Activated CD4-positive, alpha-beta memory T cell treated with anti-CD3 and anti-CD28 coated beads, Interleukin-2, amount 10 ng/mL, durations not matched to agents 7 days and 5 days (primary cell): ENCODE data around the gene LCN12. TPM values are rescaled to one million over a fixed set of nuclear protein-coding genes. Genes with fewer than 3 reads are reported as not detected.
"Not testable (repeated sequence)": the region's sequence is repeated elsewhere in the genome, so short reads cannot be mapped to it uniquely, and the experiment has no call there.

ENCODE experiments used
- CTCF ChIA-PET: fragments of 350-600 bp; sonication (Branson Sonifier 250); formaldehyde crosslinking; loops from one replicate; lab custom pipeline; 2021; ENCODE audit warnings: antibody characterized with exemption, inconsistent platforms; lab: Charles Lee
- POLR2A ChIA-PET: fragments of 350-600 bp; sonication (Branson Sonifier 250); formaldehyde crosslinking; loops from one replicate; lab custom pipeline; 2021; ENCODE audit warnings: antibody characterized with exemption; lab: Charles Lee
- DNase-seq: peaks from one replicate; pipeline ENCODE4 v3.0.0-alpha.2; 2020
- H3K27ac Mint-ChIP-seq: one replicate; pipeline ENCODE4 v1.8.0; 2021; ENCODE audit warnings: mild to moderate bottlenecking, mixed read lengths
- H3K27me3 Mint-ChIP-seq: one replicate; pipeline ENCODE4 v1.8.0; 2021; ENCODE audit warnings: mixed read lengths
- H3K36me3 Mint-ChIP-seq: one replicate; pipeline ENCODE4 v1.8.0; 2021; ENCODE audit warnings: low read depth, mixed read lengths
- H3K4me1 Mint-ChIP-seq: one replicate; pipeline ENCODE4 v1.8.0; 2021; ENCODE audit warnings: mixed read lengths
- H3K4me3 Mint-ChIP-seq: one replicate; pipeline ENCODE4 v1.8.0; 2021; ENCODE audit warnings: mild to moderate bottlenecking, mixed read lengths
- H3K9me3 Mint-ChIP-seq: one replicate; pipeline ENCODE4 v1.8.0; 2021; ENCODE audit warnings: mixed read lengths
- total RNA-seq, 2 experiments: library from RNA; stranded (reverse); gene quantifications; one replicate each; pipeline ENCODE4 v1.2.3, GENCODE V29; 2021

Gene LCN12
- total RNA-seq, 2 experiments from 2014 or later, result 2.5 to 2.9 TPM

GRCh38 chr9:137004285-137004684 lies 52.2 kb downstream of the LCN12 start:
- POLR2A ChIA-PET, H3K27ac Mint-ChIP-seq, DNase-seq, H3K36me3 Mint-ChIP-seq, H3K27me3 Mint-ChIP-seq, H3K9me3 Mint-ChIP-seq, H3K4me3 Mint-ChIP-seq: not testable (repeated sequence)
- CTCF ChIA-PET, result interaction anchor here (0.7 to 3.0 kb wide), 4 partner anchors 25 to 41 kb away, joined by 3 to 17 read pairs (median 4); no protein-coding TSS in a partner anchor
- peaks cover 18% of the 10 kb centered on the region for H3K4me1 Mint-ChIP-seq

Other genes with a start within 250 kb of the LCN12 start
- gene DIPK1B, start 239.7 kb upstream of the LCN12 start, total RNA-seq, result under 1 TPM; 0.15 to 0.18 TPM
- not detected for gene LCN10, start 209.3 kb upstream of the LCN12 start, total RNA-seq
- under 1 TPM in 1 of 2 experiments, not detected in 1; 0.40 TPM for gene LCN6, start 203.7 kb upstream of the LCN12 start, total RNA-seq
- not detected for gene LCN8, start 194.0 kb upstream of the LCN12 start, total RNA-seq
- not detected for gene LCN15, start 187.8 kb upstream of the LCN12 start, total RNA-seq
- gene TMEM141, start 160.9 kb upstream of the LCN12 start, total RNA-seq, result 10 to 100 TPM; 39.6 to 42.9 TPM
- gene CCDC183, start 155.9 kb upstream of the LCN12 start, total RNA-seq, result 1 to 10 TPM in 1 of 2 experiments, under 1 TPM in 1; 0.96 to 1.4 TPM
- 10 to 100 TPM; 96.0 to 96.2 TPM for gene RABL6, start 144.3 kb upstream of the LCN12 start, total RNA-seq
- 1 to 10 TPM; 8.7 TPM for gene AJM1, start 109.8 kb upstream of the LCN12 start, total RNA-seq
- gene PHPT1, start 102.9 kb upstream of the LCN12 start, total RNA-seq, result 10 to 100 TPM; 82.3 to 85.4 TPM
- gene MAMDC4, start 99.9 kb upstream of the LCN12 start, total RNA-seq, result 10 to 100 TPM; 12.5 to 13.6 TPM
- gene EDF1, start 86.0 kb upstream of the LCN12 start, total RNA-seq, result 100 to 1,000 TPM; 301 to 316 TPM
- gene TRAF2, start 65.8 kb upstream of the LCN12 start, total RNA-seq, result 10 to 100 TPM; 43.6 to 45.7 TPM
- 100 to 1,000 TPM; 118 to 119 TPM for gene FBXW5, start 7.5 kb upstream of the LCN12 start, total RNA-seq
- 1 to 10 TPM; 1.5 to 3.2 TPM for gene C8G, start 7.0 kb upstream of the LCN12 start, total RNA-seq
- gene PTGDS, start 25.2 kb downstream of the LCN12 start, total RNA-seq, result 10 to 100 TPM; 44.2 to 45.4 TPM
- gene LCNL1, start 30.7 kb downstream of the LCN12 start, total RNA-seq, result 1 to 10 TPM in 1 of 2 experiments, under 1 TPM in 1; 0.98 to 1.0 TPM
- gene PAXX, start 40.1 kb downstream of the LCN12 start, total RNA-seq, result 10 to 100 TPM; 64.4 to 68.5 TPM
- 1 to 10 TPM; 3.7 to 4.9 TPM for gene CLIC3, start 44.3 kb downstream of the LCN12 start, total RNA-seq
- 10 to 100 TPM; 55.5 to 65.9 TPM for gene ABCA2, start 76.0 kb downstream of the LCN12 start, total RNA-seq
- 10 to 100 TPM in 1 of 2 experiments, 1 to 10 TPM in 1; 9.9 to 10.4 TPM for gene FUT7, start 79.8 kb downstream of the LCN12 start, total RNA-seq
- gene NPDC1, start 93.9 kb downstream of the LCN12 start, total RNA-seq, result 10 to 100 TPM; 82.8 to 89.2 TPM
- gene ENTPD2, start 101.8 kb downstream of the LCN12 start, total RNA-seq, result under 1 TPM; 0.15 to 0.40 TPM
- 10 to 100 TPM; 26.8 to 27.0 TPM for gene SAPCD2, start 118.3 kb downstream of the LCN12 start, total RNA-seq
- 10 to 100 TPM; 20.2 to 21.9 TPM for gene UAP1L1, start 125.2 kb downstream of the LCN12 start, total RNA-seq
- gene MAN1B1, start 134.7 kb downstream of the LCN12 start, total RNA-seq, result 10 to 100 TPM; 51.4 to 51.9 TPM
- gene DPP7, start 162.5 kb downstream of the LCN12 start, total RNA-seq, result 100 to 1,000 TPM; 253 to 257 TPM
- gene GRIN1, start 186.9 kb downstream of the LCN12 start, total RNA-seq, result under 1 TPM; 0.40 to 0.43 TPM
- gene LRRC26, start 217.8 kb downstream of the LCN12 start, total RNA-seq, result not detected
- gene TMEM210, start 219.8 kb downstream of the LCN12 start, total RNA-seq, result not detected
- 10 to 100 TPM; 53.3 to 57.8 TPM for gene ANAPC2, start 236.3 kb downstream of the LCN12 start, total RNA-seq
- gene SSNA1, start 236.4 kb downstream of the LCN12 start, total RNA-seq, result 10 to 100 TPM; 70.0 to 76.3 TPM
- gene TPRN, start 248.5 kb downstream of the LCN12 start, total RNA-seq, result 1 to 10 TPM; 8.5 to 9.4 TPM